OCI-LY7 (cell line): Measurements from ENCODE around the gene NFIX. TPM values are rescaled to one million over a fixed set of nuclear protein-coding genes. Genes with fewer than 3 reads are reported as not detected.

Experiments
- BruUV-seq: library from RNA; stranded (reverse); fragments of 400-500 nt; replicated peaks from 2 replicates; lab custom pipeline; 2021; lab: Mats Ljungman, UMichigan
- CTCF ChIA-PET: fragments of 300-600 bp; sonication (Branson Sonifier 250); formaldehyde crosslinking; loops from one replicate; lab custom pipeline; 2022; ENCODE audit warnings: antibody characterized with exemption; ENCODE audit not compliant: unreplicated experiment; lab: Charles Lee
- POLR2A ChIA-PET: fragments of 300-600 bp; sonication (Branson Sonifier 250); formaldehyde crosslinking; loops from one replicate; lab custom pipeline; 2022; ENCODE audit warnings: antibody characterized with exemption; lab: Charles Lee
- DNase-seq: peaks from one replicate; pipeline ENCODE4 v3.0.0-alpha.2; 2015; ENCODE audit warnings: low spot score
- H2AFZ ChIP-seq: fragments of 200-600 bp; sonication (generic), shearing (Covaris generic); 2 replicates; pipeline ENCODE4 v1.6.1; 2014; ENCODE audit warnings: mild to moderate bottlenecking, antibody characterized with exemption, low read length, moderate library complexity
- H3K27ac ChIP-seq: fragments of 200-600 bp; sonication (generic); 2 replicates; pipeline ENCODE4 v1.5.1; 2014; ENCODE audit warnings: mixed run types, low read depth, mild to moderate bottlenecking, moderate library complexity, low read length, inconsistent platforms; ENCODE audit not compliant: poor library complexity, severe bottlenecking
- H3K36me3 ChIP-seq: fragments of 200-600 bp; sonication (generic); 2 replicates; pipeline ENCODE4 v1.6.1; 2014; ENCODE audit warnings: mild to moderate bottlenecking, antibody characterized with exemption, low read length, moderate library complexity, mixed read lengths; ENCODE audit not compliant: insufficient read depth
- H3K4me1 ChIP-seq: fragments of 200-600 bp; sonication (generic); 2 replicates; pipeline ENCODE4 v1.5.1; 2014; ENCODE audit warnings: mild to moderate bottlenecking, low read length; ENCODE audit not compliant: insufficient read depth, poor library complexity, severe bottlenecking
- H3K4me2 ChIP-seq: fragments of 200-600 bp; sonication (generic); 2 replicates; pipeline ENCODE4 v1.6.1; 2014; ENCODE audit warnings: mild to moderate bottlenecking, low read length
- H3K4me3 ChIP-seq: fragments of 200-600 bp; sonication (generic); 2 replicates; pipeline ENCODE4 v1.5.1; 2014; ENCODE audit warnings: mild to moderate bottlenecking, low read depth, low read length; ENCODE audit not compliant: poor library complexity, severe bottlenecking
- H3K79me2 ChIP-seq: fragments of 200-600 bp; sonication (generic); 2 replicates; pipeline ENCODE4 v1.6.1; 2016; ENCODE audit warnings: low read depth, mild to moderate bottlenecking, low read length, moderate library complexity, mixed read lengths; ENCODE audit not compliant: insufficient read depth
- H3K9me2 ChIP-seq: fragments of 200-600 bp; sonication (generic); 2 replicates; pipeline ENCODE4 v1.6.1; 2016; ENCODE audit warnings: mild to moderate bottlenecking, low read length, mixed read lengths; ENCODE audit not compliant: insufficient read depth
- H3K9me3 ChIP-seq: fragments of 200-600 bp; sonication (generic); 2 replicates; pipeline ENCODE4 v1.6.1; 2014; ENCODE audit warnings: mild to moderate bottlenecking, mixed run types, low read length, mixed read lengths
- H4K20me1 ChIP-seq: fragments of 200-600 bp; sonication (generic); 2 replicates; pipeline ENCODE4 v1.6.1; 2014; ENCODE audit warnings: mild to moderate bottlenecking, antibody characterized with exemption, low read length, moderate library complexity, mixed read lengths; ENCODE audit not compliant: insufficient read depth
- CTCF ChIP-seq: fragments of 200-600 bp; sonication (generic); conservative IDR thresholded peaks from 2 replicates; pipeline ENCODE4 v1.5.1; 2014; ENCODE audit warnings: mild to moderate bottlenecking, antibody characterized with exemption, low read length, moderate library complexity, mixed read lengths
- EZH2phosphoT487 ChIP-seq: fragments of 200-600 bp; sonication (generic); IDR thresholded peaks from 2 replicates; pipeline ENCODE4 v1.6.1; 2018; ENCODE audit warnings: low read depth, borderline replicate concordance, mild to moderate bottlenecking, mixed run types, antibody characterized with exemption, low read length, moderate library complexity, mixed read lengths
- intact Hi-C: fragments of 100-400 bp; cut with micrococcal nuclease; formaldehyde crosslinking; loops from one replicate; pipeline ENCODE4 v1.10.0; 2022; ENCODE audit not compliant: unreplicated experiment
- total RNA-seq, 2 experiments: library from RNA; depleted of rRNA in 1 of 2; stranded (reverse); fragments of >200 nt in 1 of 2; shearing (Covaris generic) in 1 of 2; gene quantifications; 2 replicates each; pipeline ENCODE4 v1.2.3, GENCODE V29; 2014 to 2022

Gene NFIX
- total RNA-seq, 2 experiments from 2014 or later = 0.16 to 0.72 TPM

- peak; percentile 75 for DNase-seq
- Histone ChIP-seq H3K27ac (peak overlapping the region; percentile 96), H3K4me2 (peak overlapping the region; percentile 85), H3K9me3 (no peaks in the 10 kb centered on the region), H2AFZ (peak overlapping the region; percentile 13; the same call in 1 of the 2 replicates), H3K79me2 (peaks cover 17% of the 10 kb centered on the region), H3K4me3 (peak overlapping the region; percentile 83), H4K20me1 (no peaks in the 10 kb centered on the region), H3K9me2 (no peaks in the 10 kb centered on the region), H3K4me1 (peaks cover 54% of the 10 kb centered on the region), H3K36me3 (peaks cover 32% of the 10 kb centered on the region)
- POLR2A ChIA-PET = interaction anchor here (0.6 to 1.9 kb wide), 8 partner anchors 9 to 1508 kb away, joined by 3 to 12 read pairs (median 3); partner anchors contain the start of gene FARSA
- intact Hi-C loops = loop anchor here (1.0 kb wide), 1 partner anchor 48 kb away; no protein-coding TSS in a partner anchor
- CTCF ChIA-PET = interaction anchor here (0.5 to 1.5 kb wide), 8 partner anchors 13 to 627 kb away, joined by 3 to 9 read pairs (median 3); no protein-coding TSS in a partner anchor
- TF ChIP-seq CTCF (no peak; the same call in 1 of the 2 replicates), EZH2phosphoT487 (no peak)
- TSS peak; percentile 72 for BruUV-seq
Measured at GRCh38 chr19:13104848-13105711, 109.8 kb downstream of the NFIX start.

- DNase-seq = no peak
- H3K4me2 ChIP-seq = no peak overlapping the region
- no TSS peak for BruUV-seq
- no peaks in the 10 kb centered on the region for H3K9me2 ChIP-seq
- H2AFZ ChIP-seq = no peak overlapping the region
- no peaks in the 10 kb centered on the region for H3K9me3 ChIP-seq
- H4K20me1 ChIP-seq = no peaks in the 10 kb centered on the region
- TF ChIP-seq CTCF = no peak
- TF ChIP-seq EZH2phosphoT487 = no peak
- H3K27ac ChIP-seq = no peak overlapping the region
- H3K36me3 ChIP-seq = peaks cover 49% of the 10 kb centered on the region
- intact Hi-C loops = no loop called here
- CTCF ChIA-PET = no interaction called here
- peaks cover 21% of the 10 kb centered on the region for H3K4me1 ChIP-seq
- H3K4me3 ChIP-seq = no peak overlapping the region
- no peaks in the 10 kb centered on the region for H3K79me2 ChIP-seq
- POLR2A ChIA-PET = interaction anchor here (1.6 kb wide), 1 partner anchor 8 kb away, joined by 3 read pairs; the partner anchor contains the start of gene NACC1
Measured at GRCh38 chr19:13109361-13110098, 114.3 kb downstream of the NFIX start.
